Measurements from ENCODE around the gene CDX1.

CDX1 gene

DNA sequence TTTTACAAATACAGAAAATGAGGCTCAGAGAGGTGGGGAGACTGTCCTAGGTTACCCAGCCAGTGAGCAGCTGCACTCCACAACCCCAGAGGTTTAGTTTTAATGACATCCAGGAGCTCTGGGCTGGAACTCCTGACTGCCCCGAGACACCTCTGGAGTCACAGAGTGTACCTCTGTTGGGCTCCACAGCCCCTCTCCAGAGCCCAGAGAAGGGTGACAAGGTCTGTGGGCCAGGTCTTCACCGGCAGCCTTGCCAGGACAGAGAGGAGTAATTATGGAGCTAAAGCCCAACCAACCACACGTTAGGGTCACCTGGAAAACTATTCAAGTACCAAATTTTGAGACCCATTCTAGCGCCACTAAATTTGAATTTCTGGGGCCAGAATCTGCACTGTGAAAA lies 11.1 kb downstream of the CDX1 start:
- Histone ChIP-seq H3K9me3 (replicated peaks in 1 of 2; ENCODE audit: control insufficient read depth in 2 of 2, insufficient read depth in 1 of 2, low read depth in 1 of 2, low read length in 2 of 2) (no peaks in the 10 kb centered on the region), H3K23ac (ENCODE audit: low read depth, low read length, poor library complexity) (no peak overlapping the region), H3K4me1 (ENCODE audit: control insufficient read depth in 2 of 2, insufficient read depth in 1 of 2, low read depth in 1 of 2, low read length in 2 of 2) (peaks cover 1 to 4% of the 10 kb centered on the region in 2 donors), H2BK15ac (ENCODE audit: low read length) (no peak overlapping the region), H3K4me2 (ENCODE audit: insufficient read depth, low read length, poor library complexity, severe bottlenecking) (no peak overlapping the region), H2AFZ (ENCODE audit: low read length) (no peak overlapping the region), H4K91ac (ENCODE audit: low read depth, low read length, poor library complexity) (no peak overlapping the region), H4K8ac (ENCODE audit: low read depth, low read length) (no peak overlapping the region), H3K9ac (ENCODE audit: low read depth, low read length, poor library complexity) (no peak overlapping the region), H2BK12ac (ENCODE audit: low read length) (no peak overlapping the region), H3K79me1 (ENCODE audit: low read depth, low read length) (no peaks in the 10 kb centered on the region), H3K4ac (ENCODE audit: low read length) (no peak overlapping the region), H3K27ac (replicated peaks; ENCODE audit: low read length) (no peak overlapping the region), H3K4me3 (ENCODE audit: low read length in 2 of 2) (no peak overlapping the region), H3K36me3 (replicated peaks in 1 of 2; ENCODE audit: control insufficient read depth in 2 of 2, insufficient read depth in 2 of 2, low read length in 2 of 2) (no peaks in the 10 kb centered on the region), H3K18ac (ENCODE audit: low read length) (no peak overlapping the region), H3K27me3 (ENCODE audit: control insufficient read depth in 3 of 3, insufficient read depth in 3 of 3, low read depth in 1 of 3, low read length in 3 of 3) (peaks cover 0 to 23% (median 0%) of the 10 kb centered on the region in 3 experiments), H2BK5ac (ENCODE audit: low read length) (no peak overlapping the region), H2BK120ac (ENCODE audit: low read depth, low read length) (no peak overlapping the region), H3K14ac (ENCODE audit: low read length) (no peak overlapping the region), H2AK5ac (ENCODE audit: low read depth, low read length) (no peak overlapping the region)
- no CpG with 5 or more reads among the region's 4 CpGs for WGBS, 2 donors (ENCODE audit: extremely low coverage in 2 of 2, insufficient read length in 2 of 2, insufficient replicate concordance in 1 of 2)
- DNase-seq (ENCODE audit: low spot score), result no peak

DNA sequence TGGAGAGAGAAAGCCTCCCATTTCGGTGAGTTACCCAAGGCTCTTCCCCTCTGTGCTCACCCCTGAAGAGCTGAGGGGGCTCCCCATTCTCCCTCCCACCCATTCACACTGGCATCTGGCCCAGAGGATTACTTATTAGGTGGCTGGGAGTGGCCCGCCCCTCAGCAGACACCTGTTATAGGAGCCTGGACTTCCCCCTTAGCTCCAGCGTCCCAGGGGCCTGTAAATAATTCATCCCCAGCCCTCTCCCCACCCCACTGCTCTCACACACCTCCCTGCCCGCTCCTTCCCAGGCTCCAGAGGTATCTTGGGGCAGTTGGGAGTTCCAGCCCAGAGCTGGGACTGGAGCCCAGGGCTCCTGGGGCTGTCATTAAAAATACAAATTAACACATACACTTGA lies 11.7 kb downstream of the CDX1 start:
- Histone ChIP-seq H4K8ac (ENCODE audit: low read depth, low read length) (no peak overlapping the region), H2AFZ (ENCODE audit: low read length) (no peak overlapping the region), H3K14ac (ENCODE audit: low read length) (no peak overlapping the region), H3K9me3 (replicated peaks in 1 of 2; ENCODE audit: control insufficient read depth in 2 of 2, insufficient read depth in 1 of 2, low read depth in 1 of 2, low read length in 2 of 2) (no peaks in the 10 kb centered on the region), H2BK5ac (ENCODE audit: low read length) (no peak overlapping the region), H3K23ac (ENCODE audit: low read depth, low read length, poor library complexity) (no peak overlapping the region), H3K27me3 (ENCODE audit: control insufficient read depth in 3 of 3, insufficient read depth in 3 of 3, low read depth in 1 of 3, low read length in 3 of 3) (peaks cover 0 to 23% (median 0%) of the 10 kb centered on the region in 3 experiments), H3K4me3 (ENCODE audit: low read length in 2 of 2) (no peak overlapping the region), H3K36me3 (replicated peaks in 1 of 2; ENCODE audit: control insufficient read depth in 2 of 2, insufficient read depth in 2 of 2, low read length in 2 of 2) (no peaks in the 10 kb centered on the region), H2AK5ac (ENCODE audit: low read depth, low read length) (no peak overlapping the region), H3K4me1 (ENCODE audit: control insufficient read depth in 2 of 2, insufficient read depth in 1 of 2, low read depth in 1 of 2, low read length in 2 of 2) (peaks cover 1% of the 10 kb centered on the region in 2 donors), H3K79me1 (ENCODE audit: low read depth, low read length) (no peaks in the 10 kb centered on the region), H3K18ac (ENCODE audit: low read length) (no peak overlapping the region), H4K91ac (ENCODE audit: low read depth, low read length, poor library complexity) (no peak overlapping the region), H2BK15ac (ENCODE audit: low read length) (no peak overlapping the region), H2BK12ac (ENCODE audit: low read length) (no peak overlapping the region), H3K27ac (replicated peaks; ENCODE audit: low read length) (no peak overlapping the region), H3K4me2 (ENCODE audit: insufficient read depth, low read length, poor library complexity, severe bottlenecking) (no peak overlapping the region), H3K9ac (ENCODE audit: low read depth, low read length, poor library complexity) (no peak overlapping the region), H2BK120ac (ENCODE audit: low read depth, low read length) (no peak overlapping the region), H3K4ac (ENCODE audit: low read length) (no peak overlapping the region)
- no CpG with 5 or more reads among the region's 4 CpGs for WGBS, 2 donors (ENCODE audit: extremely low coverage in 2 of 2, insufficient read length in 2 of 2, insufficient replicate concordance in 1 of 2)
- no peak for DNase-seq (ENCODE audit: low spot score)

DNA sequence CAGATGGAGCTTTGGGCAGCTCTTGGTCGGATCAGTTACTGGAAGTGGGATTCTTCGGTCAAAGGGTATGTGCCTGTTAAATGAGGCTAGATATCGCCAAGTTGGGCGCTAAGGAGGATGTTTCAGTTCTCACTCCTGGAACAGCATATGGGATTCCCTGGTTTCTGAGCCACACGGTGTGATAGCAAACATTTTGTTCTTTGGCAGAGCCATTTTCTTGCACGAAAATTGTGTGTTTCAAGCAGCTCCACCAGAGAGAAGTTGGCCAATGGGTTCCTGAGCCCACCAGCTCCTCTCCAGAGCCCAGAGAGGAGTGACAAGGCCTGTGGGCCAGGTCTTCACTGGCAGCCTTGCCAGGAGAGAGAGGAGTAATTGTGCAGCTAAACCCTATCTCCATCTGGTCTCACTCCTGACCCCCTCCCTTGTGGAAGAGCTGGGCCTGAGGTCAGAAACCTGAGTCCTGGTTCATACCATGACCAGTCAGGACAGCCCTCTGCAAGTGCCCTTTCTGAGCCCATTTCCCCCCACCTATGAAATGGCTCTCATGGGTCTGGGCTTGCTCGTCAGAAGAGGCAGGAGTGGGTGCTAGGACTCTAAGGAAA lies 12.5 kb downstream of the CDX1 start:
- no peaks in the 10 kb centered on the region for H3K36me3 ChIP-seq (replicated peaks in 1 of 2; ENCODE audit: control insufficient read depth in 2 of 2, insufficient read depth in 2 of 2, low read length in 2 of 2)

DNA sequence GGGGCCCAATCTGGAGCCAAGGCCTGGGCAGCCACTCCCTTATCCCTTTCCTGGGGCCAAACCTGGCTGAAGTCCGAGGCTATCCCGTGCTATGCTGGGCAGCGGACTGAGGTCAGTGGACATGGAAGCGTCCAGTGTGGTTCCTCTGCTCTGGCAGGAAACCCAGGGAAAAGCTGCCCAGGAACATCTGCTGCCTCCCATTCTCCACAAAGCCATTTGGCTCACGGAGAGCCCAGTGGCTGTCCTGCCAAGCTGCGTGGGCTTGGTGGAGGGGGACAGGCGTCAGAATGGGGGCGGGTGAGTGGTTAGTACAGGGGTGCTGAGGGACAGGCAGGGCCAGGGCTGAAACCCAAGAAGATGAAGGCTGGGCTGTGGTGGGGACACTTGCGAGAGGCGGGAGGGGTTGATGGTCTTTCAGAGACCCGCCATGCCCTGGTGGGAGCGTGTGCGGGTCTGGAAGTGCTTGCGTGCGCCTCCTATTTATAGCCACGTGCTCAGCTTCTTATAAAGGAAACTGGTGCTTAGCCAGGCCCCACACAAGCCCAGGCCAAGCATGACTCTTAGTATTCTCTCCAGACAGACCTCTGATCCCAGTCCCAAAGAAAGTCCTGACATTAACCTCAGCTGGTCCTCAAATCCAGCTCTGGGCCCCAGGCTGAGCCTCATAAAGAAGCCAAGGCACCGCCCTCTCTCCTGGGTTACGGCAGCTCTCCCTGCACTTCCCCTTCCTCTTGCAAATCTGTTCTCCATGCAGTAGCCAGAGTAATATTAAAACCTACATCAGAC lies 13.9 kb downstream of the CDX1 start:
- Histone ChIP-seq H3K4ac (ENCODE audit: low read length) (no peak overlapping the region), H3K9ac (ENCODE audit: low read depth, low read length, poor library complexity) (no peak overlapping the region), H3K79me1 (ENCODE audit: low read depth, low read length) (no peaks in the 10 kb centered on the region), H2BK120ac (ENCODE audit: low read depth, low read length) (no peak overlapping the region), H3K14ac (ENCODE audit: low read length) (no peak overlapping the region), H3K18ac (ENCODE audit: low read length) (no peak overlapping the region), H2BK5ac (ENCODE audit: low read length) (no peak overlapping the region), H3K4me2 (ENCODE audit: insufficient read depth, low read length, poor library complexity, severe bottlenecking) (no peak overlapping the region), H3K36me3 (replicated peaks in 1 of 2; ENCODE audit: control insufficient read depth in 2 of 2, insufficient read depth in 2 of 2, low read length in 2 of 2) (no peaks in the 10 kb centered on the region), H2AK5ac (ENCODE audit: low read depth, low read length) (peak overlapping the region; percentile 51), H3K27ac (replicated peaks; ENCODE audit: low read length) (no peak overlapping the region), H3K4me3 (ENCODE audit: low read length in 2 of 2) (no peak overlapping the region), H3K23ac (ENCODE audit: low read depth, low read length, poor library complexity) (no peak overlapping the region), H2BK15ac (ENCODE audit: low read length) (no peak overlapping the region), H3K27me3 (ENCODE audit: control insufficient read depth in 3 of 3, insufficient read depth in 3 of 3, low read depth in 1 of 3, low read length in 3 of 3) (peaks cover 0 to 43% (median 0%) of the 10 kb centered on the region in 3 experiments), H3K4me1 (ENCODE audit: control insufficient read depth in 2 of 2, insufficient read depth in 1 of 2, low read depth in 1 of 2, low read length in 2 of 2) (peaks cover 0 to 1% of the 10 kb centered on the region in 2 donors), H2BK12ac (ENCODE audit: low read length) (no peak overlapping the region), H3K9me3 (replicated peaks in 1 of 2; ENCODE audit: control insufficient read depth in 2 of 2, insufficient read depth in 1 of 2, low read depth in 1 of 2, low read length in 2 of 2) (no peaks in the 10 kb centered on the region), H2AFZ (ENCODE audit: low read length) (peak overlapping the region; percentile 74), H4K8ac (ENCODE audit: low read depth, low read length) (no peak overlapping the region), H4K91ac (ENCODE audit: low read depth, low read length, poor library complexity) (no peak overlapping the region)
- no CpG with 5 or more reads among the region's 18 CpGs for WGBS, 2 donors (ENCODE audit: extremely low coverage in 2 of 2, insufficient read length in 2 of 2, insufficient replicate concordance in 1 of 2)
- DNase-seq (ENCODE audit: low spot score), result no peak

More for the DNA sequence above, 12.5 kb downstream of the CDX1 start:
- no peak overlapping the region for H3K4ac ChIP-seq (ENCODE audit: low read length)
- H3K27me3 ChIP-seq (ENCODE audit: control insufficient read depth in 3 of 3, insufficient read depth in 3 of 3, low read depth in 1 of 3, low read length in 3 of 3), result peaks cover 0 to 30% (median 0%) of the 10 kb centered on the region in 3 experiments
- WGBS, 2 donors (ENCODE audit: extremely low coverage in 2 of 2, insufficient read length in 2 of 2, insufficient replicate concordance in 1 of 2), result no CpG with 5 or more reads among the region's 7 CpGs
- no peak for DNase-seq (ENCODE audit: low spot score)
- H3K4me3 ChIP-seq (ENCODE audit: low read length in 2 of 2), result no peak overlapping the region
- H3K14ac ChIP-seq (ENCODE audit: low read length), result no peak overlapping the region
- H2BK5ac ChIP-seq (ENCODE audit: low read length), result no peak overlapping the region
- H3K9me3 ChIP-seq (replicated peaks in 1 of 2; ENCODE audit: control insufficient read depth in 2 of 2, insufficient read depth in 1 of 2, low read depth in 1 of 2, low read length in 2 of 2), result no peaks in the 10 kb centered on the region
- no peak overlapping the region for H4K8ac ChIP-seq (ENCODE audit: low read depth, low read length)
- H3K9ac ChIP-seq (ENCODE audit: low read depth, low read length, poor library complexity), result no peak overlapping the region
- H3K18ac ChIP-seq (ENCODE audit: low read length), result no peak overlapping the region
- no peak overlapping the region for H3K4me2 ChIP-seq (ENCODE audit: insufficient read depth, low read length, poor library complexity, severe bottlenecking)
- H4K91ac ChIP-seq (ENCODE audit: low read depth, low read length, poor library complexity), result no peak overlapping the region
- no peak overlapping the region for H2AFZ ChIP-seq (ENCODE audit: low read length)
- no peak overlapping the region for H3K23ac ChIP-seq (ENCODE audit: low read depth, low read length, poor library complexity)
- no peak overlapping the region for H2BK12ac ChIP-seq (ENCODE audit: low read length)
- H3K4me1 ChIP-seq (ENCODE audit: control insufficient read depth in 2 of 2, insufficient read depth in 1 of 2, low read depth in 1 of 2, low read length in 2 of 2), result peaks cover 0 to 1% of the 10 kb centered on the region in 2 donors
- no peak overlapping the region for H3K27ac ChIP-seq (replicated peaks; ENCODE audit: low read length)
- peak overlapping the region; percentile 20 for H2AK5ac ChIP-seq (ENCODE audit: low read depth, low read length)
- H3K79me1 ChIP-seq (ENCODE audit: low read depth, low read length), result no peaks in the 10 kb centered on the region
- H2BK15ac ChIP-seq (ENCODE audit: low read length), result no peak overlapping the region
- no peak overlapping the region for H2BK120ac ChIP-seq (ENCODE audit: low read depth, low read length)
